A673 (cell line): ENCODE measurements around the gene CPT1C.

ENCODE experiments used
- EZH2 ChIP-seq: fragments of 200-600 bp; sonication (generic); IDR thresholded peaks from 2 replicates; pipeline ENCODE4 v1.6.1; 2017; ENCODE audit warnings: borderline replicate concordance, low read depth, mild to moderate bottlenecking, mixed read lengths, antibody characterized with exemption, low read length; ENCODE audit not compliant: poor library complexity, severe bottlenecking
- TF ChIP-seq, protein P1 (sequence below): fragments of 300-800, 200-600 bp; sonication (generic); conservative IDR thresholded peaks from 2 replicates; pipeline ENCODE4 v1.5.1; 2017; ENCODE audit warnings: low read depth, mild to moderate bottlenecking, antibody characterized with exemption, low read length, moderate library complexity, mixed read lengths

DNA sequence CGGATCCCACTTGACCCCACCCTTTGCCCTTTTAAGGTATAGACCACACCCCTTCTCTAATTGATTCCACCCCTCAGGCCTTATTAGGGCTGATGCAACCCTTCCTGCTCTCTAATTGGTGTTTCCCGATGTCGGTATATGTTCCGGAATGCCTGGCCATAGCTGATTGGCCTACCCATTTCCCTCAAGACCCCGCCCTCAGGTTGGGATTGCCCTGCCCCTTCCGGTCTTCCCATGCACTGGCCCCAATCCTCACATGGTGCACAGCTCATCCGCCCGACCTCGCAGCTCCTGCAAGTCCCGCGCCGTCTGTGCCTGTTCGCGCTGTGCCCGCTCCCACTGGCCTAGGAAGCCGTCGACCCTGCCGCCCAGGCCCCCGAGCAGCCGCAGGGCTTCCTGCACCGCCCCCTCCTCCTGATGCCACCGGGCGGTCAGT is 54.0 kb downstream of the CPT1C start:
- TF ChIP-seq, protein P1, sequence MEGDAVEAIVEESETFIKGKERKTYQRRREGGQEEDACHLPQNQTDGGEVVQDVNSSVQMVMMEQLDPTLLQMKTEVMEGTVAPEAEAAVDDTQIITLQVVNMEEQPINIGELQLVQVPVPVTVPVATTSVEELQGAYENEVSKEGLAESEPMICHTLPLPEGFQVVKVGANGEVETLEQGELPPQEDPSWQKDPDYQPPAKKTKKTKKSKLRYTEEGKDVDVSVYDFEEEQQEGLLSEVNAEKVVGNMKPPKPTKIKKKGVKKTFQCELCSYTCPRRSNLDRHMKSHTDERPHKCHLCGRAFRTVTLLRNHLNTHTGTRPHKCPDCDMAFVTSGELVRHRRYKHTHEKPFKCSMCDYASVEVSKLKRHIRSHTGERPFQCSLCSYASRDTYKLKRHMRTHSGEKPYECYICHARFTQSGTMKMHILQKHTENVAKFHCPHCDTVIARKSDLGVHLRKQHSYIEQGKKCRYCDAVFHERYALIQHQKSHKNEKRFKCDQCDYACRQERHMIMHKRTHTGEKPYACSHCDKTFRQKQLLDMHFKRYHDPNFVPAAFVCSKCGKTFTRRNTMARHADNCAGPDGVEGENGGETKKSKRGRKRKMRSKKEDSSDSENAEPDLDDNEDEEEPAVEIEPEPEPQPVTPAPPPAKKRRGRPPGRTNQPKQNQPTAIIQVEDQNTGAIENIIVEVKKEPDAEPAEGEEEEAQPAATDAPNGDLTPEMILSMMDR = no peak
- TF ChIP-seq EZH2 = no peak
